Measurements from ENCODE around the gene PTPRN2.

The PTPRN2 gene

GRCh38 chr7:158077151-158077840, 510.3 kb downstream of the PTPRN2 start:
- TF ChIP-seq, protein P1, sequence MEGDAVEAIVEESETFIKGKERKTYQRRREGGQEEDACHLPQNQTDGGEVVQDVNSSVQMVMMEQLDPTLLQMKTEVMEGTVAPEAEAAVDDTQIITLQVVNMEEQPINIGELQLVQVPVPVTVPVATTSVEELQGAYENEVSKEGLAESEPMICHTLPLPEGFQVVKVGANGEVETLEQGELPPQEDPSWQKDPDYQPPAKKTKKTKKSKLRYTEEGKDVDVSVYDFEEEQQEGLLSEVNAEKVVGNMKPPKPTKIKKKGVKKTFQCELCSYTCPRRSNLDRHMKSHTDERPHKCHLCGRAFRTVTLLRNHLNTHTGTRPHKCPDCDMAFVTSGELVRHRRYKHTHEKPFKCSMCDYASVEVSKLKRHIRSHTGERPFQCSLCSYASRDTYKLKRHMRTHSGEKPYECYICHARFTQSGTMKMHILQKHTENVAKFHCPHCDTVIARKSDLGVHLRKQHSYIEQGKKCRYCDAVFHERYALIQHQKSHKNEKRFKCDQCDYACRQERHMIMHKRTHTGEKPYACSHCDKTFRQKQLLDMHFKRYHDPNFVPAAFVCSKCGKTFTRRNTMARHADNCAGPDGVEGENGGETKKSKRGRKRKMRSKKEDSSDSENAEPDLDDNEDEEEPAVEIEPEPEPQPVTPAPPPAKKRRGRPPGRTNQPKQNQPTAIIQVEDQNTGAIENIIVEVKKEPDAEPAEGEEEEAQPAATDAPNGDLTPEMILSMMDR (IDR thresholded peaks at IDR 0.05; ENCODE audit: control insufficient read depth, extremely low read depth, insufficient read depth), result no peak
- H3K4me3 ChIP-seq (ENCODE audit: low read depth, low read length), result no peak overlapping the region
- no peak for DNase-seq (ENCODE audit: low read depth)

DNA sequence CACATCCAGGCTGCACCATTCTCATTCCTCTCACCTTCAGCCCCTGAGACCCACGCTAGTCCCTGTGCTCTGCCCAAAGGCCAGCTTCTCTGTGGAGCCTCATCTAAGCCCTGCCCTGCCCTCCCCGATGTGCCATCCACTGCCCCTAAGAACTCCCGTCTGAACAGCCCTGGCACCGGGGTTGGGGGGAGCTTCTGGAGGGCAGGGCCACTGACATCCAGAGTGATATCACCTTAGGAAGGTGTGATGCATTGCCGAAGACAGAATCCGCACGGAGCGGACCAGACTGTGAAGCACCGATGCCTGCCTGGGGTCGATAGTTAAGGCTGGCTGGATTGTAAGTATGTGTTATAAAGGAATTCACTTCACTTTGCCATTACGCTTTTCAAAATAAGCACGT, 511.0 kb downstream of the PTPRN2 start:
- TF ChIP-seq, protein P1 (IDR thresholded peaks at IDR 0.05; ENCODE audit: control insufficient read depth, extremely low read depth, insufficient read depth), result no peak
- DNase-seq (ENCODE audit: low read depth), result no peak
- H3K4me3 ChIP-seq (ENCODE audit: low read depth, low read length), result no peak overlapping the region

DNA sequence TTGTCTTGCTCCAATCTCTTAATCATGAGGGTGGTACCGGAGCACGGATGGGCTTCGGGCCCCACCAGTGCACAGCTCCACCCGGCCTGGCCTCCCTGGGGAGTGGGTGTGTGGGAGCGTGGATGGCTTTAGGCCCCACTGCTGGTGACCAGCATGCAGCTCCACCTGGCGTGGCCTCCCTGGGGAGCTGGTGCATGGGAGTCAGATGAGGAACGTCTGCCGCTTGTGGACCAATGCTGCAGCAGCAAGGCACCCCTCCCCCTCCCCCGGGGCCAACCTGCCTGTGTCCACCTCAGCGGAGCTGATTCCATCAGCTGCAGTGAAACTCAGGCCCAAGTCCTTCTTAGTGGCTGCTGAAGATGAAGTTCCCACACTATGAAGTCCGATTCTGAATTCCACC, 511.4 kb downstream of the PTPRN2 start:
- TF ChIP-seq, protein P1 (IDR thresholded peaks at IDR 0.05; ENCODE audit: control insufficient read depth, extremely low read depth, insufficient read depth), result no peak
- no peak for DNase-seq (ENCODE audit: low read depth)
- H3K4me3 ChIP-seq (ENCODE audit: low read depth, low read length), result no peak overlapping the region

DNA sequence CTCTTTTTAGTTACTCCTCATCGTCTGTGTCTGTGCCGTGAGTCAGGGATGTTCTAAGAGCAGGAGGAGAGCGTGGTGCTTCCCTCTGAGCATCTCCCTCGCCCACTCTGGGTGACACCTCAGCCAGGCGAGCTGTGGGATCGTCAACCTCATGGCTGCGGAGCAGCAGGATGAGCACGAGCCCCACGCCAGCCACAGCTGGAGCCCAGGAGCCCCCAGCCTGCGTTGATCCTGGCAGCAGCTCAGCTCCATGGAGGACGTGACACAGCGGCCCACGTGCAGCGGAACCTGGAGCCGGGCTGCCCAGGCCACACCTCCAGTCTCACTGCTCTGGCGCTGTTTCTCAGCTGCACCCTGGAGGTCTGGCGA, 512.0 kb downstream of the PTPRN2 start:
- H3K4me3 ChIP-seq (ENCODE audit: low read depth, low read length), result no peak overlapping the region
- TF ChIP-seq, protein P1 (IDR thresholded peaks at IDR 0.05; ENCODE audit: control insufficient read depth, extremely low read depth, insufficient read depth), result no peak
- no peak for DNase-seq (ENCODE audit: low read depth)

- H3K4me3 ChIP-seq (ENCODE audit: low read depth, low read length), result no peak overlapping the region
- TF ChIP-seq, protein P1 (IDR thresholded peaks at IDR 0.05; ENCODE audit: control insufficient read depth, extremely low read depth, insufficient read depth), result no peak
- no peak for DNase-seq (ENCODE audit: low read depth)
These were observed 512.6 kb downstream of the PTPRN2 start for GRCh38 chr7:158074896-158075632.

- DNase-seq (ENCODE audit: low read depth), result no peak
- TF ChIP-seq, protein P1 (IDR thresholded peaks at IDR 0.05; ENCODE audit: control insufficient read depth, extremely low read depth, insufficient read depth), result no peak
- no peak overlapping the region for H3K4me3 ChIP-seq (ENCODE audit: low read depth, low read length)
These were observed 513.5 kb downstream of the PTPRN2 start for GRCh38 chr7:158073845-158074840.

Measured in LNCaP clone FGC (cell line).